Activated CD4-positive, alpha-beta memory T cell treated with anti-CD3 and anti-CD28 coated beads for 36 hours (primary cell): ENCODE results near the gene RNU6-9. TPM values are rescaled to one million over a fixed set of nuclear protein-coding genes. Genes with fewer than 3 reads are reported as not detected.

Experiments used
- CTCF ChIA-PET: fragments of 350-600 bp; sonication (Branson Sonifier 250); formaldehyde crosslinking; loops from one replicate; lab custom pipeline; 2021; ENCODE audit warnings: antibody characterized with exemption, inconsistent platforms; lab: Charles Lee
- POLR2A ChIA-PET: fragments of 350-600 bp; sonication (Branson Sonifier 250); formaldehyde crosslinking; loops from one replicate; lab custom pipeline; 2021; ENCODE audit warnings: antibody characterized with exemption; lab: Charles Lee
- DNase-seq: peaks from one replicate; pipeline ENCODE4 v3.0.0-alpha.2; 2020
- H3K27ac Mint-ChIP-seq: one replicate; pipeline ENCODE4 v1.8.0; 2021; ENCODE audit warnings: mixed read lengths
- H3K27me3 Mint-ChIP-seq: one replicate; pipeline ENCODE4 v1.8.0; 2021; ENCODE audit warnings: mixed read lengths
- H3K36me3 Mint-ChIP-seq: one replicate; pipeline ENCODE4 v1.8.0; 2021; ENCODE audit warnings: mixed read lengths
- H3K4me1 Mint-ChIP-seq: one replicate; pipeline ENCODE4 v1.8.0; 2021; ENCODE audit warnings: low read depth, mixed read lengths
- H3K4me3 Mint-ChIP-seq: one replicate; pipeline ENCODE4 v1.8.0; 2021; ENCODE audit warnings: mild to moderate bottlenecking, mixed read lengths
- H3K9me3 Mint-ChIP-seq: one replicate; pipeline ENCODE4 v1.8.0; 2021; ENCODE audit warnings: mixed read lengths
- intact Hi-C: fragments of 100-400 bp; cut with micrococcal nuclease; formaldehyde crosslinking; loops from one replicate; pipeline ENCODE4 v1.15.1; 2023
- total RNA-seq, 2 experiments: library from RNA; stranded (reverse); gene quantifications; one replicate each; pipeline ENCODE4 v1.2.3, GENCODE V29; 2021

RNU6-9 gene
- total RNA-seq, 2 experiments from 2014 or later: not detected

DNA sequence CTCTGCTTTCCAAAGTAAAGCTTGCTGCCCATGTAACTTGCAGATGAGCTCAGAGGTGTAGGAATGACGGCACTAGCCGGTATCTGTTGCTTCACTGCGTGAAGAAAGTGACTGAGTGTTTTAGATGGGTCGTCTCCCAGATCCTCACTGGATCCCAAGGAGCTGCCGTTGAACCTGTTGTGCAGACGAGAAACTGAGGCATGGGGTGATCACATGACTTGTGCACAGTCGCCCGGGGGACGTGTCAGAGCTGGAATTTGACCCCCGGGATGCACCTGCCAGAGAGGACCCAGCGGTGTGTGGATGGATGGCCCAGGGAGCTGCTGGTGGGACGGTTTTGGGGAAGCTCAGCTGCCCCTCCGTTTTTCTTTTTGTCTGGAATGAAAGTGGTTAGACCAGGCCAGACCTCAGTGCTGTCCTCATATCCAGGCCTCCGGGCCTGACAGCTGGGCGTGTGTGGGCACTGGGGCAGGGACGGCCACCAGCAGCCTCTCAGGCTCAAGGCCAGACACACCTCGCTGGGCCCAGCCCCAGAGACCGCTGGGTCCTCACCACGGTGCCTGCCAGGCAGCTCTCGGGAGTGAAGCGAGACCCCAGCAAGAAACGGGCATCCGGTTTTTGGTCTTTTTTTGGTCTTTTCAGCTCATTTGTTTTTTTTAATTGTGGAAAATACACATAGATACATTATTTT, 45.1 kb downstream of the RNU6-9 start:
- peaks cover 2% of the 10 kb centered on the region for H3K9me3 Mint-ChIP-seq
- no peak overlapping the region for H3K27ac Mint-ChIP-seq
- ChIA-PET POLR2A (no interaction called here), CTCF (interaction anchor here (3.5 kb wide), 1 partner anchor 43 kb away, joined by 14 read pairs; no protein-coding TSS in a partner anchor)
- H3K27me3 Mint-ChIP-seq: no peaks in the 10 kb centered on the region
- peaks cover 9% of the 10 kb centered on the region for H3K36me3 Mint-ChIP-seq
- H3K4me3 Mint-ChIP-seq: no peak overlapping the region
- H3K4me1 Mint-ChIP-seq: peaks cover 24% of the 10 kb centered on the region
- no peak for DNase-seq
- intact Hi-C loops: no loop called here

DNA sequence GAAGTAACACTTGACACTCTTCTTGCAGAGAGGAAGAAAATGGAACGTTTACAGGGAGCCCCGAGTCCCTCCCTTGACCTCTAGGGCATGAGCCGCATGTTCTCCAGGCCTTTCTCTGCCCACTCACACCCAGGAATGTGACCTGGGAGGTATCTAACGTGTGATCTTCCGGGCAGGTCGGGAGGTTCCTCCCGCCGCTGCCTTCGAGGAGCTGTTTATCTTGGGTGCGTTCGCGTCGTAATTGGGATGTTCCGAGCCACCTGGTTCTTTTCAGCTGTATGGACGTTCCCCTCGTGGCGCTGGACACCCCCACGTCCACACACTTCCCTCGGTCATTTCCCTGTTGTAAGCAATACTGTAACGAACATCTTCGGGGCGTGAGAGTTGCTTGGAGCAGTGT, 46.2 kb downstream of the RNU6-9 start:
- intact Hi-C loops: no loop called here

DNA sequence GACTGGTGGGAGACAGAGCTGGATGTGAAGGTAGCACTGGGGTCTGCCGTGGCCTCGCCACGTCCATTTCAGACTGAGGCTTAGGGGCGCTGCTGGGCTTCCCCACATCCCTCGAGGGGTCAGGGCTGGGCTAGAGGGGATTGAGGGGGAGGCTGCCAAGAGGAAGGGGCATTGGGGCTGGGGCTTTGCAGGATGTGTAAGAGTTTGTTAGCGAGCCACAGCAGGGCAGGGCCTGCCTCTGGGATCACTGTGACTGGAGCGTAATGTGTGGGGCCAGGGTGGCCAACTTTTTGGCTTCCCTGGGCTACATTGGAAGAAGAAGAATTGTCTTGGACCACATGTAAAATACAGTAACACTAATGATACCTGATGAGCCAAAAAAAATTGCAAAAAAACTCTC, 46.6 kb downstream of the RNU6-9 start:
- POLR2A ChIA-PET: interaction anchor here (0.6 kb wide), 1 partner anchor 20 kb away, joined by 3 read pairs; no protein-coding TSS in a partner anchor
- intact Hi-C loops: no loop called here
- CTCF ChIA-PET: interaction anchor here (0.8 to 3.5 kb wide), 3 partner anchors 42 to 305 kb away, joined by 3 to 14 read pairs (median 4); no protein-coding TSS in a partner anchor
- peaks cover 24% of the 10 kb centered on the region for H3K4me1 Mint-ChIP-seq
- H3K36me3 Mint-ChIP-seq: peaks cover 9% of the 10 kb centered on the region
- peaks cover 2% of the 10 kb centered on the region for H3K9me3 Mint-ChIP-seq
- H3K4me3 Mint-ChIP-seq: peak overlapping the region; percentile 53
- no peak for DNase-seq
- H3K27me3 Mint-ChIP-seq: no peaks in the 10 kb centered on the region
- no peak overlapping the region for H3K27ac Mint-ChIP-seq

More for the DNA sequence above, 46.2 kb downstream of the RNU6-9 start:
- peaks cover 24% of the 10 kb centered on the region for H3K4me1 Mint-ChIP-seq
- H3K36me3 Mint-ChIP-seq: peaks cover 9% of the 10 kb centered on the region
- no peaks in the 10 kb centered on the region for H3K27me3 Mint-ChIP-seq
- H3K27ac Mint-ChIP-seq: no peak overlapping the region
- CTCF ChIA-PET: interaction anchor here (0.8 to 3.5 kb wide), 2 partner anchors 42 to 74 kb away, joined by 3 to 14 read pairs; no protein-coding TSS in a partner anchor
- peaks cover 2% of the 10 kb centered on the region for H3K9me3 Mint-ChIP-seq
- no peak for DNase-seq
- POLR2A ChIA-PET: no interaction called here
- no peak overlapping the region for H3K4me3 Mint-ChIP-seq

DNA sequence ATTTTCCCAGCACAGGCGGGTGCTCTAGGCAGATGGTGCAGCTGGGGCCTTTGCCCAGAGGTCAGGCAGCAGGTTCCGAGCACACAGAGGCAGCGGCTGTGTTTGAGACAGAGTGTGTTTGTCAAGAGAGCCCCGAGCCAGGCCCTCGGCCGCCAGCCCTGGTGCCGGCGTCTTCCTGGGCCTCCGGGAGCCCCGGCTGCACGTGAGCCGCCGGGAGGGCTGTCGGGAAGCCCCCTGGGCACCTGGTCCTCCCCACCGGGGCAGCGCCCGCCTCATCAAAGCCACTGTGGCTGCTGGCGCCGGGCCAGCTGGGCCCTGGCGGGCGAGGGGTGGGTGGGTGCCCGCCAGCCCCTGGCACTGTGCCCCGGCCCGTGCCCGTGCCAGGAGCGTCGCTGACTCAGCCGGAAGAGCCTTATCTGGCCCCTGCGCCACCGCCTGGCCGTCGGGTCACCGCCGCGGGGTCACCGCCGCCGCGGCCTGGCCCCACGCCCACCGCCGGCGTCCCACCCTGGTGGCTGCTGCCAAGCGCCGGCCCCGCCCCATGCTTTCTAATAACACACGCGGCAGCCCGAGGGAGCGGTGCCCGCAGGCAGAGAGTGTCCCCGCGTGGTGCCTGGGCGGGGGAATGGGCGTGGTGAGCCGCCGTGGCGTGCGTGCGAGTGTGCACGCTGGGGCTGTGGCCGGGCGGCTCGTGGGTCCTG, 47.5 kb downstream of the RNU6-9 start:
- Mint-ChIP-seq H3K27ac (no peak overlapping the region), H3K9me3 (peaks cover 2% of the 10 kb centered on the region), H3K27me3 (no peaks in the 10 kb centered on the region), H3K36me3 (peaks cover 9% of the 10 kb centered on the region), H3K4me1 (peaks cover 24% of the 10 kb centered on the region), H3K4me3 (peak overlapping the region; percentile 71)
- ChIA-PET CTCF (interaction anchor here (0.9 kb wide), 1 partner anchor 304 kb away, joined by 4 read pairs; no protein-coding TSS in a partner anchor), POLR2A (interaction anchor here (0.6 kb wide), 1 partner anchor 19 kb away, joined by 3 read pairs; no protein-coding TSS in a partner anchor)
- intact Hi-C loops: no loop called here
- peak; percentile 65 for DNase-seq

DNA sequence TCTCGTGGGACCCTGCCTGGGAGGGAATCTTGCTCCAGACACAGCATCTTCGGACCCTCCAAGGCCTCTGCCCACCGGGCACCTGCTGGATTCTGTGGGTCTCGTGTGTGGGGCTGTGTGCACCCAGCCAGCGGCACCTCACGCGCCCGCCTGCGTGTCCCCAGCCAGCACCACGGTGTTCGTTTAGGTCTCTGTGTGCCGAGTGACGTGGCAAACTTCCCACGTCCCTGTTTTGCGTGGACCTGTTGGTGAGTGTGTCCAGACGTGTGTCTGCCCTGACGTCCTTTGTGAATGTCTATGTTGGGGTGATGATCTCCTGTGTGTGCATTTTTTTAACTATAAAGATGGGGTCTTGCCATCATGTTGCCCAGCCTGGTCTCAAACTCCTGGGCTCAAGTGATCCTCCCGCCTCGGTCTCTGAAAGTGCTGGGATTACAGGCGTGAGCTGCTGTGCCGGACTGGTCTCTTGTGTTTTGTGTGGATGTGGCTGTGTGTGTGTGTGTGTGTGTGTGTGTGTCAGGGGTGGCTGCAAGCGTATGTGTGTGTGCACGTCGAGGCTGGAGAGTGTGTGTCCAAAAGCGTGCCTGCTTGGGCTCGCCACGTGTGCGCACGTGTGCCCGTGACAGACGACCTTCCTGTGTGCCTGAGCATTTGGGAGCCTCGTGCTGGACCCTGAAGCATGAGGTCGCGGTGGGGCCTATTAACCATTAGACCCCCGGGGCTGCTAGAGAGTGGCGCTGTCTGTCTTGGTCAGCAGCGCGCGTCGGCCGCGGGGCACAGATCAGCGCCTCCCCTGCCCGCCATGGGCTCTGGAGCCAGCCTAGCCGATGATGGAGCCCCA, 48.2 kb downstream of the RNU6-9 start:
- no peak for DNase-seq
- Mint-ChIP-seq H3K4me1 (peaks cover 24% of the 10 kb centered on the region), H3K36me3 (peaks cover 9% of the 10 kb centered on the region), H3K27ac (peak overlapping the region; percentile 16), H3K27me3 (no peaks in the 10 kb centered on the region), H3K4me3 (peak overlapping the region; percentile 71), H3K9me3 (peaks cover 2% of the 10 kb centered on the region)
- CTCF ChIA-PET: no interaction called here
- intact Hi-C loops: no loop called here
- POLR2A ChIA-PET: no interaction called here

DNA sequence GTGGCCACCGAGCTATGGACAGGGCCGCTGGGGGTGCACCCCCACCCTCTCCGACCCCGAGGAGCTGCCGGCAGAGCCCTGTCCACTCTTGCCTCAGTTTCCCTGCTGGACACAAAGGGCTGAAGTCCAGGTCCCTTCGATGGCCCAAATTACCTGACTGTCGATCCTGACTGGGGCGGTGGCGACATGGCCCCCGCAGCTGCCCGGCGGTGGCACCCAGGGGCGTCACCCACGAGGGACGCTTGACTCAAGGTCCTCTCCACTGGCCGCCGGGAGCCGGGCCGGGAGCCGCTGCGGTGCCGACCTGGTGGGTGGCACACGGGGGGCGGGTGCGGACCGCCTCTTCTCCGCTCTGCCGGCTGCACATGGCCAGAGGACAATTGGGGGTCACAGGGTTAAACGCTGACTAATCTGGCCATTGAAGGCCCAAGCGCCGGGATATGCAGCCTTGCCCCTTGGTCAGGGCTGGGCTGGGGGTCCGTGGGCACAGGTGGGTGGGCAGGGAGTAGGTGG, 48.9 kb downstream of the RNU6-9 start:
- H3K4me1 Mint-ChIP-seq: peaks cover 21% of the 10 kb centered on the region
- peaks cover 9% of the 10 kb centered on the region for H3K36me3 Mint-ChIP-seq
- no peak for DNase-seq
- POLR2A ChIA-PET: no interaction called here
- CTCF ChIA-PET: no interaction called here
- no peaks in the 10 kb centered on the region for H3K27me3 Mint-ChIP-seq
- H3K27ac Mint-ChIP-seq: no peak overlapping the region
- H3K4me3 Mint-ChIP-seq: no peak overlapping the region
- H3K9me3 Mint-ChIP-seq: peaks cover 2% of the 10 kb centered on the region
- intact Hi-C loops: no loop called here

Other genes with a start within 250 kb of the RNU6-9 start
- 10 to 100 TPM; 84.4 to 89.7 TPM for gene RNF126, start 230.3 kb upstream of the RNU6-9 start, total RNA-seq
- gene FSTL3, start 217.1 kb upstream of the RNU6-9 start, total RNA-seq: 1 to 10 TPM; 5.7 to 6.0 TPM
- not detected for gene PRSS57, start 198.0 kb upstream of the RNU6-9 start, total RNA-seq
- gene PALM, start 184.5 kb upstream of the RNU6-9 start, total RNA-seq: under 1 TPM in 1 of 2 experiments, not detected in 1; 0.17 TPM
- gene MISP, start 142.4 kb upstream of the RNU6-9 start, total RNA-seq: not detected
- gene PTBP1, start 96.0 kb upstream of the RNU6-9 start, total RNA-seq: 100 to 1,000 TPM; 464 to 465 TPM
- gene PLPPR3, start 71.5 kb upstream of the RNU6-9 start, total RNA-seq: not detected
- not detected for gene AZU1, start 65.6 kb upstream of the RNU6-9 start, total RNA-seq
- not detected for gene PRTN3, start 52.5 kb upstream of the RNU6-9 start, total RNA-seq
- gene ELANE, start 41.2 kb upstream of the RNU6-9 start, total RNA-seq: not detected
- gene CFD, start 33.8 kb upstream of the RNU6-9 start, total RNA-seq: under 1 TPM; 0.40 to 0.63 TPM
- gene MED16, start 297 bp upstream of the RNU6-9 start, total RNA-seq: 10 to 100 TPM; 58.9 to 62.7 TPM
- 10 to 100 TPM; 80.4 to 81.4 TPM for gene R3HDM4, start 19.7 kb downstream of the RNU6-9 start, total RNA-seq
- 10 to 100 TPM in 1 of 2 experiments, 1 to 10 TPM in 1; 9.9 to 10.6 TPM for gene KISS1R, start 23.8 kb downstream of the RNU6-9 start, total RNA-seq
- gene ARID3A, start 32.6 kb downstream of the RNU6-9 start, total RNA-seq: 10 to 100 TPM; 28.5 to 30.6 TPM
- gene WDR18, start 90.9 kb downstream of the RNU6-9 start, total RNA-seq: 10 to 100 TPM; 73.3 to 75.8 TPM
- not detected for gene GRIN3B, start 106.9 kb downstream of the RNU6-9 start, total RNA-seq
- 100 to 1,000 TPM; 107 to 109 TPM for gene TMEM259, start 127.6 kb downstream of the RNU6-9 start, total RNA-seq
- not detected for gene RNU6-2, start 128.0 kb downstream of the RNU6-9 start, total RNA-seq
- gene CNN2, start 133.1 kb downstream of the RNU6-9 start, total RNA-seq: 100 to 1,000 TPM; 123 to 130 TPM
- gene ABCA7, start 146.6 kb downstream of the RNU6-9 start, total RNA-seq: 10 to 100 TPM; 28.3 to 29.3 TPM
- 100 to 1,000 TPM; 136 to 142 TPM for gene ARHGAP45, start 173.7 kb downstream of the RNU6-9 start, total RNA-seq
- 100 to 1,000 TPM; 204 to 207 TPM for gene POLR2E, start 201.9 kb downstream of the RNU6-9 start, total RNA-seq
- 100 to 1,000 TPM; 274 to 275 TPM for gene GPX4, start 210.5 kb downstream of the RNU6-9 start, total RNA-seq